Keratinocyte (primary cell): ENCODE data around the gene RPRD1B.

Experiments used
- EZH2 ChIP-seq: IDR thresholded peaks from one replicate; pipeline ENCODE4 v1.6.1; 2012; ENCODE audit warnings: inconsistent platforms, mild to moderate bottlenecking, low read length, moderate library complexity
- TF ChIP-seq, protein P1 (sequence below), 3 experiments: IDR thresholded peaks in 1 of 3; conservative IDR thresholded peaks in 1 of 3; optimal IDR thresholded peaks in 1 of 3; 2 replicates in 2 of 3; 3 replicates in 1 of 3; pipeline versions ENCODE3 to v1.5.1; 2011; ENCODE audit warnings: low read length in 3 of 3, mild to moderate bottlenecking in 3 of 3, moderate library complexity in 2 of 3, control low read depth in 1 of 3, inconsistent platforms in 1 of 3; ENCODE audit not compliant: insufficient read depth in 2 of 3; ENCODE audit errors: extremely low read depth in 1 of 3

GRCh38 chr20:38081575-38081974 is 48.0 kb downstream of the RPRD1B start:
- TF ChIP-seq, protein P1, sequence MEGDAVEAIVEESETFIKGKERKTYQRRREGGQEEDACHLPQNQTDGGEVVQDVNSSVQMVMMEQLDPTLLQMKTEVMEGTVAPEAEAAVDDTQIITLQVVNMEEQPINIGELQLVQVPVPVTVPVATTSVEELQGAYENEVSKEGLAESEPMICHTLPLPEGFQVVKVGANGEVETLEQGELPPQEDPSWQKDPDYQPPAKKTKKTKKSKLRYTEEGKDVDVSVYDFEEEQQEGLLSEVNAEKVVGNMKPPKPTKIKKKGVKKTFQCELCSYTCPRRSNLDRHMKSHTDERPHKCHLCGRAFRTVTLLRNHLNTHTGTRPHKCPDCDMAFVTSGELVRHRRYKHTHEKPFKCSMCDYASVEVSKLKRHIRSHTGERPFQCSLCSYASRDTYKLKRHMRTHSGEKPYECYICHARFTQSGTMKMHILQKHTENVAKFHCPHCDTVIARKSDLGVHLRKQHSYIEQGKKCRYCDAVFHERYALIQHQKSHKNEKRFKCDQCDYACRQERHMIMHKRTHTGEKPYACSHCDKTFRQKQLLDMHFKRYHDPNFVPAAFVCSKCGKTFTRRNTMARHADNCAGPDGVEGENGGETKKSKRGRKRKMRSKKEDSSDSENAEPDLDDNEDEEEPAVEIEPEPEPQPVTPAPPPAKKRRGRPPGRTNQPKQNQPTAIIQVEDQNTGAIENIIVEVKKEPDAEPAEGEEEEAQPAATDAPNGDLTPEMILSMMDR (optimal IDR thresholded peaks at IDR 0.05 in 1 of 3, IDR thresholded peaks at IDR 0.05 in 1 of 3, conservative IDR thresholded peaks at IDR 0.05 in 1 of 3; ENCODE audit: extremely low read depth in 1 of 3, insufficient read depth in 2 of 3, low read length in 3 of 3), result no peak
- TF ChIP-seq EZH2, result no peak
